ENCODE results near the gene SFTPD. TPM values are rescaled to one million over a fixed set of nuclear protein-coding genes. Genes with fewer than 3 reads are reported as not detected.
A peak's percentile ranks its signal among the peaks of the same experiment; 100 is the strongest.

The SFTPD gene
- total and polyA plus RNA-seq, 2 of the 8 experiments (the other 6 are each of a cell fraction or from before 2014, with no cell fraction given): 0.21 to 0.54 TPM

- DNase-seq (ENCODE audit: low read depth in 1 of 2, low spot score in 2 of 2) (peak; percentile 68 to 93), FAIRE-seq (peak; percentile 58)
- 25% methylated on average over 12 of the region's 14 CpGs; no CpG with 5 or more reads in 1 of the 2 experiments for WGBS, 2 experiments (ENCODE audit: extremely low coverage in 1 of 2, insufficient coverage in 1 of 2, insufficient read length in 1 of 2, insufficient replicate concordance in 2 of 2, low coverage in 1 of 2, low lambda C conversion rate in 2 of 2, missing lambda C conversion rate in 1 of 2)
- Histone ChIP-seq H2AFZ (ENCODE audit: low read length) (peak overlapping the region; percentile 90), H2BK5ac (ENCODE audit: low read depth, low read length) (no peak overlapping the region), H2BK15ac (ENCODE audit: low read length) (no peak overlapping the region), H2BK120ac (replicated peaks; ENCODE audit: low read depth, low read length) (no peak overlapping the region), H3K23ac (ENCODE audit: insufficient read length) (no peak overlapping the region), H3K14ac (ENCODE audit: insufficient read length) (no peak overlapping the region), H2AK5ac (ENCODE audit: low read depth, low read length) (no peak overlapping the region), H2BK12ac (ENCODE audit: low read depth, low read length) (peak overlapping the region; percentile 21; the same call in 1 of the 2 replicates), H3K18ac (ENCODE audit: extremely low read depth, low read length) (no peak overlapping the region), H3K4me1 (replicated peaks in 1 of 4; ENCODE audit: control insufficient read depth in 3 of 4, insufficient read depth in 4 of 4, low read length in 3 of 4) (peaks cover 0 to 2% (median under 1%) of the 10 kb centered on the region in 4 experiments; a peak in 2 of 7 replicates), H3K56ac (replicated peaks; ENCODE audit: insufficient read length, low read depth, low read length) (no peak overlapping the region), H3K36me3 (ENCODE audit: control insufficient read depth in 2 of 4, insufficient read depth in 4 of 4, low read length in 3 of 4) (no peaks in the 10 kb centered on the region), H4K8ac (ENCODE audit: extremely low read depth, insufficient read depth, low read length) (peak overlapping the region; percentile 87; the same call in 1 of the 2 replicates), H4K20me1 (replicated peaks in 1 of 2; ENCODE audit: control insufficient read depth in 1 of 2, insufficient read depth in 2 of 2, low read length in 2 of 2) (no peaks in the 10 kb centered on the region), H3K79me1 (ENCODE audit: low read depth, low read length) (no peaks in the 10 kb centered on the region), H3K23me2 (ENCODE audit: low read depth, low read length) (no peaks in the 10 kb centered on the region; the same call in 1 of the 2 replicates), H3K4me2 (ENCODE audit: insufficient read depth in 1 of 2, low read depth in 2 of 2, low read length in 2 of 2) (peak overlapping the region in 1 of 2 experiments; percentile 50; a peak in 3 of 4 replicates), H3K4me3 (ENCODE audit: extremely low read depth in 1 of 4, insufficient read depth in 2 of 4, low read depth in 3 of 4, low read length in 4 of 4) (peak overlapping the region in 1 of 4 experiments; percentile 12; a peak in 2 of 8 replicates), H3K4ac (replicated peaks; ENCODE audit: insufficient read length, low read depth, low read length) (no peak overlapping the region), H4K5ac (ENCODE audit: insufficient read length, low read depth, low read length) (no peak overlapping the region), H4K91ac (replicated peaks; ENCODE audit: insufficient read length, low read length) (no peak overlapping the region), H3K27me3 (replicated peaks in 1 of 4; ENCODE audit: control insufficient read depth in 3 of 4, extremely low read depth in 1 of 4, insufficient read depth in 3 of 4, low read length in 3 of 4) (peaks cover 0 to 14% (median 10%) of the 10 kb centered on the region in 4 experiments; a peak in 5 of 7 replicates), H2BK20ac (ENCODE audit: low read length) (no peak overlapping the region), H3K9ac (replicated peaks in 1 of 4; ENCODE audit: extremely low read depth in 1 of 4, low read depth in 3 of 4, low read length in 3 of 4) (no peak overlapping the region), H3K27ac (ENCODE audit: low read depth, low read length) (no peak overlapping the region), H3K79me2 (ENCODE audit: control insufficient read depth in 1 of 2, insufficient read depth in 2 of 2, low read length in 2 of 2) (no peaks in the 10 kb centered on the region), H3K9me3 (ENCODE audit: insufficient read depth in 2 of 2, low read depth in 1 of 2, low read length in 1 of 2) (no peaks in the 10 kb centered on the region)
- CTCF ChIA-PET (ENCODE audit: partially characterized antibody): interaction anchor here (0.8 to 2.4 kb wide), 11 partner anchors 10 to 254 kb away, joined by 3 to 13 read pairs (median 4); no protein-coding TSS in a partner anchor
- POLR2A ChIA-PET (ENCODE audit: partially characterized antibody): no interaction called here
- TF ChIP-seq EZH2 (IDR thresholded peaks at IDR 0.05; ENCODE audit: low read depth, low read length, severe bottlenecking): no peak
- no peak for TF ChIP-seq BACH1 (IDR thresholded peaks at IDR 0.05; ENCODE audit: low read length)
- TF ChIP-seq YY1 (IDR thresholded peaks at IDR 0.05; ENCODE audit: low read depth, low read length): 0 out of 2 replicates have a peak, but pooled peaks have one; percentile 58
- no peak for TF ChIP-seq TCF12 (IDR thresholded peaks at IDR 0.05; ENCODE audit: low read depth, low read length)
- 0 out of 2 replicates have a peak, but pooled peaks have one; percentile 12 for TF ChIP-seq NRF1 (IDR thresholded peaks at IDR 0.05; ENCODE audit: low read depth, low read length)
- TF ChIP-seq, protein P1, sequence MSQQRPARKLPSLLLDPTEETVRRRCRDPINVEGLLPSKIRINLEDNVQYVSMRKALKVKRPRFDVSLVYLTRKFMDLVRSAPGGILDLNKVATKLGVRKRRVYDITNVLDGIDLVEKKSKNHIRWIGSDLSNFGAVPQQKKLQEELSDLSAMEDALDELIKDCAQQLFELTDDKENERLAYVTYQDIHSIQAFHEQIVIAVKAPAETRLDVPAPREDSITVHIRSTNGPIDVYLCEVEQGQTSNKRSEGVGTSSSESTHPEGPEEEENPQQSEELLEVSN (IDR thresholded peaks at IDR 0.05): peak; percentile 94
- TF ChIP-seq CREB1 (IDR thresholded peaks at IDR 0.05): peak; percentile 32; the same call in 1 of the 2 replicates
- TF ChIP-seq, protein P2, sequence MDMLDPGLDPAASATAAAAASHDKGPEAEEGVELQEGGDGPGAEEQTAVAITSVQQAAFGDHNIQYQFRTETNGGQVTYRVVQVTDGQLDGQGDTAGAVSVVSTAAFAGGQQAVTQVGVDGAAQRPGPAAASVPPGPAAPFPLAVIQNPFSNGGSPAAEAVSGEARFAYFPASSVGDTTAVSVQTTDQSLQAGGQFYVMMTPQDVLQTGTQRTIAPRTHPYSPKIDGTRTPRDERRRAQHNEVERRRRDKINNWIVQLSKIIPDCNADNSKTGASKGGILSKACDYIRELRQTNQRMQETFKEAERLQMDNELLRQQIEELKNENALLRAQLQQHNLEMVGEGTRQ (IDR thresholded peaks at IDR 0.05; ENCODE audit: low read length): peak; percentile 83
- TF ChIP-seq CEBPB (IDR thresholded peaks at IDR 0.05; ENCODE audit: low read depth, low read length): 0 out of 2 replicates have a peak, but pooled peaks have one; percentile 1
Measured at GRCh38 chr10:79929409-79929904, 19.4 kb downstream of the SFTPD start.
